ENCODE measurements around the gene MBOAT2.

DNA sequence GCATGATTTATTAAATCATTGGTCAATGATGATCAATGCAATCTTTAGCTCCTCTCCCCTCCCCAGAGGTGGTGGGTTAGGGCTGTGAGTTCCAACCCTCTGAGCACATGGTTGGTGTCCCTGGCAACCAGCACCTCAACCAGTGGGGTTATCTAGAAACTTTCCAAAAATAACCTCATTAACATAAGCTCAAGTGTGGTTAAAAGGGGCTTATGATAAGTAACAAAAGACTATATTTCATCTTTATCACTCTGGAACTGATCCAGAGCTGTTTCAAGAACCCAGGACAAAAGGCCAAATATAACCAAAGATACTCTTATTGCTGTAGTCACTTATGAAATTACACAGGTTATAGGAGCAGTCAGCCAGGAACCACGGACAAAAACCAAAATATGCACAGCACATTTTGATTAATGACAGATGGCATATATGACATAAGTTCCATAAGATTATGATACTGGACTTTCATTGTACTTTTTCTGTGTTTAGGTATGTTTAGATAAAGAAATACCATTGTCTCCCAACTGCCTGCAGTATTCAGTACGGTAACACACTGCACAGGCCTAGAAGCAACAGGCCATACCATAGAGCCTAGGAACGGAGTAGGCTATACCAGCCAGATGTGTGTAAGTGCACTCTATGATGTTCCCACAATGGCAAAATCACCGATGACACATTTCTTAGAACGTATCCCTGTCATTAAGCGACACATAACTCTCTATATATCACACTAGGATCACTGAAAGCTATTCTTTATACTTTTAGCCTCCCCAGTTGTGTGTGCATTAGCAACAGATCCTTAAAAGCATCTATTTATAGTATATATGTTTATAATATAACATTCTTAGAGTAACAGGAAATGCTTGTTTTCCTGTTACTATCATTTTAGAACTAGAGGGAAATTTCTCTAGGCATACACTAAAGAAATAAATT lies 197.9 kb downstream of the MBOAT2 start:
- TF ChIP-seq, protein P1, sequence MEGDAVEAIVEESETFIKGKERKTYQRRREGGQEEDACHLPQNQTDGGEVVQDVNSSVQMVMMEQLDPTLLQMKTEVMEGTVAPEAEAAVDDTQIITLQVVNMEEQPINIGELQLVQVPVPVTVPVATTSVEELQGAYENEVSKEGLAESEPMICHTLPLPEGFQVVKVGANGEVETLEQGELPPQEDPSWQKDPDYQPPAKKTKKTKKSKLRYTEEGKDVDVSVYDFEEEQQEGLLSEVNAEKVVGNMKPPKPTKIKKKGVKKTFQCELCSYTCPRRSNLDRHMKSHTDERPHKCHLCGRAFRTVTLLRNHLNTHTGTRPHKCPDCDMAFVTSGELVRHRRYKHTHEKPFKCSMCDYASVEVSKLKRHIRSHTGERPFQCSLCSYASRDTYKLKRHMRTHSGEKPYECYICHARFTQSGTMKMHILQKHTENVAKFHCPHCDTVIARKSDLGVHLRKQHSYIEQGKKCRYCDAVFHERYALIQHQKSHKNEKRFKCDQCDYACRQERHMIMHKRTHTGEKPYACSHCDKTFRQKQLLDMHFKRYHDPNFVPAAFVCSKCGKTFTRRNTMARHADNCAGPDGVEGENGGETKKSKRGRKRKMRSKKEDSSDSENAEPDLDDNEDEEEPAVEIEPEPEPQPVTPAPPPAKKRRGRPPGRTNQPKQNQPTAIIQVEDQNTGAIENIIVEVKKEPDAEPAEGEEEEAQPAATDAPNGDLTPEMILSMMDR (conservative IDR thresholded peaks at IDR 0.05 in 1 of 2, IDR thresholded peaks at IDR 0.05 in 1 of 2; ENCODE audit: extremely low read depth in 1 of 2, insufficient read depth in 1 of 2, low read depth in 1 of 2, low read length in 2 of 2), result no peak
- TF ChIP-seq EZH2 (IDR thresholded peaks at IDR 0.05; ENCODE audit: borderline replicate concordance, low read length), result no peak
